CD14-positive monocyte (primary cell): ENCODE measurements around the gene HSPA12A. TPM values are rescaled to one million over a fixed set of nuclear protein-coding genes. Genes with fewer than 3 reads are reported as not detected.

ENCODE experiments used
- DNase-seq, 3 donors: peaks; one replicate each; pipeline ENCODE4 v3.0.0-alpha.2; 2011 to 2022
- H2AFZ ChIP-seq: 2 replicates; pipeline ENCODE4 v1.6.0; 2012; ENCODE audit warnings: mild to moderate bottlenecking, low read depth, low read length, inconsistent platforms; ENCODE audit not compliant: insufficient read depth, poor library complexity, severe bottlenecking
- H3K27ac ChIP-seq, 2 donors: 1 replicate in 1 of 2; 2 replicates in 1 of 2; pipeline ENCODE4 v1.5.1; 2012 to 2013; ENCODE audit warnings: low read length in 2 of 2, control low read depth in 1 of 2, inconsistent platforms in 1 of 2, low read depth in 1 of 2, mild to moderate bottlenecking in 1 of 2
- H3K27me3 ChIP-seq, 2 donors: one replicate each; pipeline versions ENCODE4 v1.6.0 to v1.6.1; 2011 to 2013; ENCODE audit warnings: low read length in 2 of 2; ENCODE audit not compliant: control insufficient read depth in 2 of 2, insufficient read depth in 2 of 2
- H3K36me3 ChIP-seq, 2 donors: replicated peaks in 1 of 2; 1 replicate in 1 of 2; 2 replicates in 1 of 2; pipeline versions ENCODE4 v1.5.1 to v1.6.1; 2012 to 2013; ENCODE audit warnings: low read length in 2 of 2, control low read depth in 1 of 2, inconsistent platforms in 1 of 2, mild to moderate bottlenecking in 1 of 2; ENCODE audit not compliant: insufficient read depth in 2 of 2, control insufficient read depth in 1 of 2
- H3K4me1 ChIP-seq, 2 donors: 1 replicate in 1 of 2; 2 replicates in 1 of 2; pipeline versions ENCODE4 v1.5.1 to v1.6.1; 2012 to 2013; ENCODE audit warnings: low read length in 2 of 2, control low read depth in 1 of 2, inconsistent platforms in 1 of 2, mild to moderate bottlenecking in 1 of 2, moderate library complexity in 1 of 2; ENCODE audit not compliant: insufficient read depth in 2 of 2, control insufficient read depth in 1 of 2
- H3K4me2 ChIP-seq: replicated peaks from 2 replicates; pipeline ENCODE3; 2012; ENCODE audit warnings: low read length, moderate library complexity, mild to moderate bottlenecking; ENCODE audit not compliant: poor library complexity, severe bottlenecking; ENCODE audit errors: extremely low read depth
- H3K4me3 ChIP-seq, 3 experiments: fragments of 200-600 bp in 1 of 3; sonication (generic) in 1 of 3; replicated peaks in 1 of 3; 1 replicate in 2 of 3; 2 replicates in 1 of 3; pipeline ENCODE4 v1.5.1; 2011 to 2013; ENCODE audit warnings: low read length in 3 of 3, mild to moderate bottlenecking in 3 of 3, control low read depth in 2 of 3, low read depth in 2 of 3, inconsistent platforms in 1 of 3, moderate library complexity in 1 of 3
- H3K79me2 ChIP-seq: 2 replicates; pipeline ENCODE4 v1.6.0; 2012; ENCODE audit warnings: mild to moderate bottlenecking, control low read depth, inconsistent platforms, low read length, moderate library complexity; ENCODE audit not compliant: insufficient read depth
- H3K9ac ChIP-seq: 2 replicates; pipeline ENCODE4 v1.6.0; 2017; ENCODE audit warnings: low read length, mild to moderate bottlenecking; ENCODE audit not compliant: insufficient read depth, poor library complexity, severe bottlenecking
- H3K9me3 ChIP-seq, 2 donors: replicated peaks in 1 of 2; 1 replicate in 1 of 2; 2 replicates in 1 of 2; pipeline versions ENCODE4 v1.5.1 to v1.6.1; 2012 to 2013; ENCODE audit warnings: low read length in 2 of 2, control low read depth in 1 of 2; ENCODE audit not compliant: control insufficient read depth in 1 of 2, insufficient read depth in 1 of 2
- H4K20me1 ChIP-seq: 2 replicates; pipeline ENCODE4 v1.6.0; 2012; ENCODE audit warnings: mild to moderate bottlenecking, low read length, control low read depth, moderate library complexity; ENCODE audit not compliant: insufficient read depth
- H3K27ac Mint-ChIP-seq, 7 donors: one replicate each; pipeline ENCODE4 v1.8.0; 2020; ENCODE audit warnings: mild to moderate bottlenecking in 7 of 7, mixed read lengths in 7 of 7, moderate library complexity in 6 of 7, inconsistent platforms in 2 of 7
- H3K27me3 Mint-ChIP-seq, 3 donors: one replicate each; pipeline ENCODE4 v1.8.0; 2021 to 2022; ENCODE audit warnings: low read depth in 3 of 3, mild to moderate bottlenecking in 3 of 3, mixed read lengths in 3 of 3, moderate library complexity in 3 of 3, inconsistent platforms in 1 of 3
- H3K36me3 Mint-ChIP-seq, 2 donors: one replicate each; pipeline ENCODE4 v1.8.0; 2020; ENCODE audit warnings: mixed read lengths in 2 of 2, inconsistent platforms in 1 of 2, mild to moderate bottlenecking in 1 of 2
- H3K4me1 Mint-ChIP-seq: one replicate; pipeline ENCODE4 v1.8.0; 2020; ENCODE audit warnings: mild to moderate bottlenecking, mixed read lengths
- H3K4me3 Mint-ChIP-seq, 2 donors: one replicate each; pipeline ENCODE4 v1.8.0; 2020; ENCODE audit warnings: mild to moderate bottlenecking in 2 of 2, mixed read lengths in 2 of 2, moderate library complexity in 1 of 2
- H3K9me3 Mint-ChIP-seq, 7 donors: one replicate each; pipeline ENCODE4 v1.8.0; 2020 to 2022; ENCODE audit warnings: mixed read lengths in 7 of 7, mild to moderate bottlenecking in 6 of 7, moderate library complexity in 6 of 7, inconsistent platforms in 2 of 7
- CTCF ChIP-seq: fragments of 200-600 bp; IDR thresholded peaks from one replicate; pipeline ENCODE4 v1.8.0; 2022; ENCODE audit warnings: antibody characterized with exemption, mild to moderate bottlenecking
- WGBS: methylation state at CpG from one replicate; pipeline ENCODE4 v1.1.5; 2013; ENCODE audit warnings: missing lambda C conversion rate; ENCODE audit not compliant: insufficient coverage; 5-methylcytosine and 5-hydroxymethylcytosine counted together
- intact Hi-C, 2 donors: fragments of 100-400 bp; cut with micrococcal nuclease; formaldehyde crosslinking; loops; one replicate each; pipeline versions ENCODE4 v1.15.0 to v1.15.1; 2023
- polyA plus RNA-seq, 3 donors: library from polyadenylated mRNA; depleted of rRNA in 1 of 3; unstranded in 2 of 3; stranded (reverse) in 1 of 3; fragments of 300-500 nt in 2 of 3; fragments of >200 nt in 1 of 3; fragmentation: Illumina TruSeq in 2 of 3; gene quantifications; 1 replicate in 2 of 3; 2 replicates in 1 of 3; pipeline ENCODE4 v1.2.3, GENCODE V29; 2012 to 2021

HSPA12A gene
- polyA plus RNA-seq, 3 donors = 0.01 TPM; not detected in 2

- peaks cover 6 to 16% (median 7%) of the 10 kb centered on the region in 3 donors for H3K27me3 Mint-ChIP-seq
- WGBS = no CpG with 5 or more reads among the region's 3 CpGs
- Histone ChIP-seq H3K9ac (no peak overlapping the region), H3K79me2 (no peaks in the 10 kb centered on the region), H3K36me3 (no peaks in the 10 kb centered on the region), H4K20me1 (no peaks in the 10 kb centered on the region), H3K4me1 (no peaks in the 10 kb centered on the region), H3K27me3 (no peaks in the 10 kb centered on the region), H2AFZ (no peak overlapping the region), H3K4me3 (no peak overlapping the region), H3K27ac (no peak overlapping the region), H3K4me2 (no peak overlapping the region), H3K9me3 (no peaks in the 10 kb centered on the region)
- no peak for DNase-seq
- H3K9me3 Mint-ChIP-seq = peaks cover 0 to 2% (median 0%) of the 10 kb centered on the region in 7 donors
- H3K4me1 Mint-ChIP-seq = peaks cover 1% of the 10 kb centered on the region
- intact Hi-C loops = no loop called here
- no peak overlapping the region for H3K4me3 Mint-ChIP-seq
- peak overlapping the region in 1 of 7 donors; percentile 25 for H3K27ac Mint-ChIP-seq
- no peak for TF ChIP-seq CTCF
- H3K36me3 Mint-ChIP-seq = no peaks in the 10 kb centered on the region
These were observed 55.7 kb downstream of the HSPA12A start for GRCh38 chr10:116686632-116687031.

- H3K4me3 ChIP-seq = no peak overlapping the region
- H3K9me3 ChIP-seq = no peaks in the 10 kb centered on the region
- no peak overlapping the region for H2AFZ ChIP-seq
- no peak overlapping the region for H3K27ac ChIP-seq
- H3K4me1 ChIP-seq = no peaks in the 10 kb centered on the region
- no peak for TF ChIP-seq CTCF
- H3K4me2 ChIP-seq = no peak overlapping the region
- peaks cover 1% of the 10 kb centered on the region for H3K4me1 Mint-ChIP-seq
- intact Hi-C loops = no loop called here
- H3K4me3 Mint-ChIP-seq = no peak overlapping the region
- H3K27me3 Mint-ChIP-seq = peaks cover 4 to 16% (median 8%) of the 10 kb centered on the region in 3 donors
- WGBS = 90% methylated on average over 6 of the region's 6 CpGs
- no peaks in the 10 kb centered on the region for H3K36me3 Mint-ChIP-seq
- peak overlapping the region in 1 of 7 donors; percentile 54 for H3K27ac Mint-ChIP-seq
- peaks cover 0 to 2% (median 0%) of the 10 kb centered on the region in 7 donors for H3K9me3 Mint-ChIP-seq
- H3K79me2 ChIP-seq = no peaks in the 10 kb centered on the region
- H3K9ac ChIP-seq = no peak overlapping the region
- H3K36me3 ChIP-seq = no peaks in the 10 kb centered on the region
- no peaks in the 10 kb centered on the region for H3K27me3 ChIP-seq
- no peaks in the 10 kb centered on the region for H4K20me1 ChIP-seq
- DNase-seq = no peak
These were observed 56.6 kb downstream of the HSPA12A start for GRCh38 chr10:116685807-116686206.
